Lower leg skin (tissue), 3 donors: ENCODE results near the gene ZNF436.

Experiments used
- CTCF ChIP-seq, 3 donors: fragments of 450-650 bp; IDR thresholded peaks; one replicate each; pipeline ENCODE4 v1.5.1; 2016; ENCODE audit warnings: antibody characterized with exemption in 3 of 3, mild to moderate bottlenecking in 3 of 3, moderate library complexity in 2 of 3
- POLR2A ChIP-seq, 2 donors: fragments of 450-650 bp; IDR thresholded peaks; one replicate each; pipeline ENCODE4 v1.6.1; 2016 to 2017; ENCODE audit warnings: antibody characterized with exemption in 2 of 2, mild to moderate bottlenecking in 1 of 2, moderate library complexity in 1 of 2

GRCh38 chr1:23383577-23384311, 14.1 kb upstream of the ZNF436 start:
- no peak for TF ChIP-seq CTCF (IDR thresholded peaks at IDR 0.05)
- no peak for TF ChIP-seq POLR2A (IDR thresholded peaks at IDR 0.05)
